ENCODE measurements around the gene HNRNPL. TPM values are rescaled to one million over a fixed set of nuclear protein-coding genes. Genes with fewer than 3 reads are reported as not detected.
A peak's percentile ranks its signal among the peaks of the same experiment; 100 is the strongest.

Gene HNRNPL
- total and polyA plus RNA-seq, 9 of the 15 experiments (the other 6 are each of a cell fraction or from before 2014, with no cell fraction given) = 39.5 to 610 (median 299) TPM

DNA sequence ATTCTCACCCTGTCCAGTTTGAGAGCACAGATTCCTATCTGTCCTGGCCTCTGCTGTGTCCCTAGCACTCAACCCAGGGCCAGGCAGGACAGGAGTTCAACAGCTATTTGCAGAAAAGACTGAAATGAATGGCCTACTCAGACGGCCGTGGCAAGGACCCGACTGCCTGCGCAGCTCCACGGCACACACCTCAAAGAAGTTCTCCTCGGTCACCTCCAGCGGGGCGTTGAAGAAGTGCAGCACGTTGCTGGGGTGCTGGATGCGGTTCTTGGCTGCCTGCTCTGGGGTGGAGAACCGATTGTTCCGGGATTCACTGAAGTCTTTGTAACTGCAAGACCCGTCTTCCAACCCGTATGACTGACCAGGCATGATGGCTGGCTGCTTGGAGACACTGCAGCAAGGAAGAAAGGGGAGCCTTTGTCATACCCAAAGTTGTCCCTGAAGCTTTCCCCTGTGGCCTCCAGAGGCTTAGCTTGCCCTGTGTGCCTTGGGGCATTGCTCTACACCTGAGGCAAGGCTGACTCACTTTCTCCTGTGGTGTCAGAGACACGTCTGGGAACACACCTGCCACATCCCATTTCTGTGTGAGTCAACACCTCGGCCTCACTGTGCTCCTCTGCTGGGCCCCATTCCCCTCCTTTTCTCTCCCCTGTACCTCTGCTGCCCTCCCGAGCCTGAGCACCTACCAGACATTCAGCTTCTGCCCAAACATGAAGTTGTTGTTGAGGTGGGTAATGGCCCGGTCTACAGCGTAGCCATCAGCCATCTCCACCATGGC lies 11.4 kb downstream of the HNRNPL start (continued):
- 0 out of 6 replicates have a peak, but pooled peaks of 1 of the 3 experiments have one; percentile 2 for TF ChIP-seq CTCF (IDR thresholded peaks at IDR 0.05 in 2 of 3, conservative IDR thresholded peaks at IDR 0.05 in 1 of 3; ENCODE audit: insufficient read depth in 2 of 3, low read depth in 1 of 3, low read length in 3 of 3)
- TF ChIP-seq ZNF512 (tag; IDR thresholded peaks at IDR 0.05) = no peak

GRCh38 chr19:38837656-38838121 lies 12.1 kb downstream of the HNRNPL start:
- FAIRE-seq = peak; percentile 55
- intact Hi-C loops (cut with micrococcal nuclease) = no loop called here
- TF ChIP-seq MAFK (IDR thresholded peaks at IDR 0.05; ENCODE audit: low read length) (no peak), ZNF449 (CRISPR knock-in tag; IDR thresholded peaks at IDR 0.05) (no peak), FOSL1 (tag; conservative IDR thresholded peaks at IDR 0.05) (peak; percentile 45), POLR2A (conservative IDR thresholded peaks at IDR 0.05) (peak; percentile 16; the same call in 1 of the 2 replicates), NFE2 (IDR thresholded peaks at IDR 0.05; ENCODE audit: low read depth) (0 out of 2 replicates have a peak, but pooled peaks have one; percentile 14)
- TF ChIP-seq, protein P1, sequence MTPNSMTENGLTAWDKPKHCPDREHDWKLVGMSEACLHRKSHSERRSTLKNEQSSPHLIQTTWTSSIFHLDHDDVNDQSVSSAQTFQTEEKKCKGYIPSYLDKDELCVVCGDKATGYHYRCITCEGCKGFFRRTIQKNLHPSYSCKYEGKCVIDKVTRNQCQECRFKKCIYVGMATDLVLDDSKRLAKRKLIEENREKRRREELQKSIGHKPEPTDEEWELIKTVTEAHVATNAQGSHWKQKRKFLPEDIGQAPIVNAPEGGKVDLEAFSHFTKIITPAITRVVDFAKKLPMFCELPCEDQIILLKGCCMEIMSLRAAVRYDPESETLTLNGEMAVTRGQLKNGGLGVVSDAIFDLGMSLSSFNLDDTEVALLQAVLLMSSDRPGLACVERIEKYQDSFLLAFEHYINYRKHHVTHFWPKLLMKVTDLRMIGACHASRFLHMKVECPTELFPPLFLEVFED (CRISPR knock-in tag; conservative IDR thresholded peaks at IDR 0.05) = peak; percentile 63; the same call in 1 of the 2 replicates
- TF ChIP-seq, protein P2, sequence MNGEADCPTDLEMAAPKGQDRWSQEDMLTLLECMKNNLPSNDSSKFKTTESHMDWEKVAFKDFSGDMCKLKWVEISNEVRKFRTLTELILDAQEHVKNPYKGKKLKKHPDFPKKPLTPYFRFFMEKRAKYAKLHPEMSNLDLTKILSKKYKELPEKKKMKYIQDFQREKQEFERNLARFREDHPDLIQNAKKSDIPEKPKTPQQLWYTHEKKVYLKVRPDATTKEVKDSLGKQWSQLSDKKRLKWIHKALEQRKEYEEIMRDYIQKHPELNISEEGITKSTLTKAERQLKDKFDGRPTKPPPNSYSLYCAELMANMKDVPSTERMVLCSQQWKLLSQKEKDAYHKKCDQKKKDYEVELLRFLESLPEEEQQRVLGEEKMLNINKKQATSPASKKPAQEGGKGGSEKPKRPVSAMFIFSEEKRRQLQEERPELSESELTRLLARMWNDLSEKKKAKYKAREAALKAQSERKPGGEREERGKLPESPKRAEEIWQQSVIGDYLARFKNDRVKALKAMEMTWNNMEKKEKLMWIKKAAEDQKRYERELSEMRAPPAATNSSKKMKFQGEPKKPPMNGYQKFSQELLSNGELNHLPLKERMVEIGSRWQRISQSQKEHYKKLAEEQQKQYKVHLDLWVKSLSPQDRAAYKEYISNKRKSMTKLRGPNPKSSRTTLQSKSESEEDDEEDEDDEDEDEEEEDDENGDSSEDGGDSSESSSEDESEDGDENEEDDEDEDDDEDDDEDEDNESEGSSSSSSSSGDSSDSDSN (IDR thresholded peaks at IDR 0.05; ENCODE audit: borderline replicate concordance in 1 of 2, low read depth in 2 of 2, low read length in 2 of 2) = no peak

More at GRCh38 chr19:38837656-38838121, 12.1 kb downstream of the HNRNPL start:
- ATAC-seq (0 out of 3 replicates have a peak, but pooled peaks have one; percentile 9), DNase-seq (ENCODE audit: extremely low read depth in 1 of 4, low spot score in 3 of 4) (peak in 2 of 4 experiments; percentile 10 to 12)
- no peak overlapping the region for H3K4me2 ChIP-seq (ENCODE audit: insufficient read depth, low read length)
- H3K9me1 ChIP-seq (ENCODE audit: control insufficient read depth, insufficient read depth, low read length) = no peaks in the 10 kb centered on the region
- BruUV-seq (replicated peaks) = no TSS peak
- H3K9ac ChIP-seq (ENCODE audit: insufficient read depth in 1 of 2, low read depth in 2 of 2, low read length in 2 of 2) = peak overlapping the region in 1 of 2 experiments; percentile 37; a peak in 1 of 4 replicates
- H3K36me3 ChIP-seq (ENCODE audit: control insufficient read depth, insufficient read depth, low read length) = peaks cover 73% of the 10 kb centered on the region
- H3K4me3 ChIP-seq = no peak overlapping the region
- POLR2A ChIA-PET = interaction anchor here (0.7 to 4.7 kb wide), 6 partner anchors 11 to 654 kb away, joined by 3 to 58 read pairs (median 3); partner anchors contain the start of gene HNRNPL
- H3K27me3 ChIP-seq (ENCODE audit: control insufficient read depth in 2 of 2, insufficient read depth in 2 of 2, low read length in 2 of 2) = no peaks in the 10 kb centered on the region
- H4K20me1 ChIP-seq (replicated peaks; ENCODE audit: control insufficient read depth, insufficient read depth, low read length) = peaks cover 14% of the 10 kb centered on the region; the same call in 1 of the 2 replicates
- CTCF ChIA-PET (ENCODE audit: low intra/inter-chr PET ratio) = no interaction called here
- no peaks in the 10 kb centered on the region for H3K9me3 ChIP-seq (replicated peaks; ENCODE audit: control insufficient read depth, insufficient read depth, low read depth, low read length)
- H2AFZ ChIP-seq (ENCODE audit: low read depth, low read length) = no peak overlapping the region
- WGBS (ENCODE audit: insufficient coverage, low coverage, missing lambda C conversion rate) = 80% methylated on average over 7 of the region's 7 CpGs
- peaks cover under 1 to 15% of the 10 kb centered on the region in 2 experiments; a peak in 4 of 5 replicates for H3K4me1 ChIP-seq (replicated peaks in 1 of 2; ENCODE audit: control insufficient read depth in 2 of 2, insufficient read depth in 2 of 2, low read length in 2 of 2)
- peaks cover 18% of the 10 kb centered on the region for H3K79me2 ChIP-seq (ENCODE audit: control insufficient read depth, insufficient read depth, low read length)
- H3K27ac ChIP-seq (ENCODE audit: extremely low read depth, low read depth, low read length) = no peak overlapping the region; the same call in 2 of the 3 replicates
- in situ Hi-C loops (cut with MboI) = no loop called here
